GM12873 (cell line): ENCODE data around the gene SMIM32.

Experiments
- TF ChIP-seq, protein P1 (sequence below): IDR thresholded peaks from 2 replicates; pipeline ENCODE4 v1.5.1; 2012; ENCODE audit warnings: low read depth, mild to moderate bottlenecking, moderate library complexity, low read length, control low read depth; ENCODE audit not compliant: insufficient read depth; ENCODE audit errors: missing control alignments

The SMIM32 gene

DNA sequence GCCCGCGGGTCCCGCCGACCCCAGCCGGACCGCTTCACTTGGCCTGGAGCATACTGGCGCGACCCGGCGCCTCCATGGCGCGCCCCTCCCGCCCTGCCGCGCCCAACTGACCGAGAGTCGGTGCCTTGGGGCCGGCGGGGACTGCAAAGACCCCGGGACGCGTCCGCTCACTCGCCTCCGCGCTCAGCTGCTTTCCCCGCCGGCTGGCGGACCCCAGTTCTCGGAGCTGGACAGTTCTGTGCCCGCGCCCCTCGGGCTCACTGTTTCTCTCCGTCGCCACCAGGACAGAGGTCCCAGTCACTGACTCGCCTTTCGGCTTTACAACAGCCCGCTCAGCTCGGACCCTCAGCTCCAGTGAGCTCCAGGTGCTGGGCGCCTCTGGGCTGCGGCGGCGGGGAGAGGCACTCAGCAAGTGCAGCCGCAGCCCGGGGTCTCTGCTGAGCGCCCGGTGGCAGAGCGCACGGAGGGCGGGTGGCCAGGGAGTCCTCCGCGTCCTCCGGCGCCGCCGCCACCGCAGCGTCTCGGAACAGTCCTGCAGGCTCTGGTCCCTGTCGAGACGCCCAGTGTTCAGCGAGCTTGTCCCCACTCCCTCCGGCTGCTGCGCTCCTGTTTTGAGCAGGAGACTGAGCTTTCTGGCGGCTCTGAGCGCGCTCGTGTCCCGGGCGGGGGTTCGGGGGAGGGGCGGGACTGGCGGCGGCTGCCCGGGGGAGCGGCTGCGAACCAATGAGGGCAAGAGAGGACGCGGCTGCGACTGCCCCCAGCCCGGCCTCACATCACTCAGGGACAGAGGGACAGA is at the start of gene SMIM32:
SMIM32 (minus strand) TSS at position 637 of the 796 bp plus-strand sequence. CDS start 638 bp downstream, outside the sequence.
- TF ChIP-seq, protein P1, sequence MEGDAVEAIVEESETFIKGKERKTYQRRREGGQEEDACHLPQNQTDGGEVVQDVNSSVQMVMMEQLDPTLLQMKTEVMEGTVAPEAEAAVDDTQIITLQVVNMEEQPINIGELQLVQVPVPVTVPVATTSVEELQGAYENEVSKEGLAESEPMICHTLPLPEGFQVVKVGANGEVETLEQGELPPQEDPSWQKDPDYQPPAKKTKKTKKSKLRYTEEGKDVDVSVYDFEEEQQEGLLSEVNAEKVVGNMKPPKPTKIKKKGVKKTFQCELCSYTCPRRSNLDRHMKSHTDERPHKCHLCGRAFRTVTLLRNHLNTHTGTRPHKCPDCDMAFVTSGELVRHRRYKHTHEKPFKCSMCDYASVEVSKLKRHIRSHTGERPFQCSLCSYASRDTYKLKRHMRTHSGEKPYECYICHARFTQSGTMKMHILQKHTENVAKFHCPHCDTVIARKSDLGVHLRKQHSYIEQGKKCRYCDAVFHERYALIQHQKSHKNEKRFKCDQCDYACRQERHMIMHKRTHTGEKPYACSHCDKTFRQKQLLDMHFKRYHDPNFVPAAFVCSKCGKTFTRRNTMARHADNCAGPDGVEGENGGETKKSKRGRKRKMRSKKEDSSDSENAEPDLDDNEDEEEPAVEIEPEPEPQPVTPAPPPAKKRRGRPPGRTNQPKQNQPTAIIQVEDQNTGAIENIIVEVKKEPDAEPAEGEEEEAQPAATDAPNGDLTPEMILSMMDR = no peak

DNA sequence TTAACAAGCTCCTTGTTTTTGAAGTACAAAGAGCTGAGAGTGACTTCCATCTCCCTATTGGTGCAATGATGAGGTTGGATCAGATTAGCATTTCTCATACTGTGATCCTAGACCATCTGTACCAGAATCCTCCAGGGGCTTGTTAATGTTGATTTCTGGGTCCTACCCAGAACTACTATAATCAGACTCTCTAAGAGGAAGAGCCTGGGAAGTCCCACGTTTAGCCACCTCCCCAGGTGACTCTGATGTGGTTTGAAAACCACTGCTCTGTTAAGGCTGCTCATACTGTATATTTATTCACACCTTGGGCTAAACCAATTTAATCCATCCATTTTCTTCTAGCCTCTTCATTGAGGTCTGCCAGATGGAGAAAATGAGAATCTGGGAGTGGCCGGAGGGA is 49.6 kb upstream of the SMIM32 start:
- TF ChIP-seq, protein P1 = no peak

DNA sequence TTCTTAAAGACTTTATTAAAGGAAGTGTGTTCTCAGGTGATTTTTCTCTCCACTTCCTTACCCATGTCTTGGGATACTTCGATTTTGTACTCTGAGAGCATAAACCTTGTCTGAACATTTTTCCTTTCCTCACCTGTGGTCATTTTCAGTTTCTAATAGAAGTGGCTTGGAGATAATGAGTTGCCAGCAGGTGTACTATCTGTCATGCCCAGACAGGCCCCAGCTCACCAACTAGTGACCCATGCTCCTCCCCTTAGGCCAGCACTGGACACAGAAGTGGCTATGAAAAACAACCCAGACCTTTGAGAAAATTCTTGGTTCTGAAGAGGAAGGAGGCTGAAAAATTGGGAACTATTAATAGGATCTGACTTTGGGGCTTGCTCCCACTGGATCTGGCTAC is 49.2 kb upstream of the SMIM32 start:
- TF ChIP-seq, protein P1 = no peak

DNA sequence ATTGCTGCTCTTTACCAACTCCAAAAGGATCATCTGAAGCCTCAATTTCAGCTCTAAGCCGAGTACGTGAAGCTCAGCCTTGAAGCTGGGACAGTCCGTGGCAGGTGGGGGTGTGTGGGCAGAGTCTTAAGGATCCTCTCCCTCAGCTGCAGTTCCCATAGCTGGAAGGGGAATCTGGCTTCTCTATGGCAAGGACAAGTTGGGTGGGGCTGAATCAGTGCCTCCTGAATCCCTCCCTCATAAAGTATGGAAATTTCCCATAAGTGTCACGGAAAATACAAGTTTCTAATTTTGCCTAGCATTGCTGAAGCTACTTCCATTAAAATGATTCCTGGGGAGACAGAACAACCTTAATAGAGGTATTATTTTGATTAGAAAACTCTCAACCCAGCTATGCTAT is 47.9 kb upstream of the SMIM32 start:
- TF ChIP-seq, protein P1 = no peak

- TF ChIP-seq, protein P1 = no peak
Observed at GRCh38 chr5:136236479-136237083, 43.6 kb upstream of the SMIM32 start.

GRCh38 chr5:136235321-136235720 is 42.4 kb upstream of the SMIM32 start:
- TF ChIP-seq, protein P1 = no peak

DNA sequence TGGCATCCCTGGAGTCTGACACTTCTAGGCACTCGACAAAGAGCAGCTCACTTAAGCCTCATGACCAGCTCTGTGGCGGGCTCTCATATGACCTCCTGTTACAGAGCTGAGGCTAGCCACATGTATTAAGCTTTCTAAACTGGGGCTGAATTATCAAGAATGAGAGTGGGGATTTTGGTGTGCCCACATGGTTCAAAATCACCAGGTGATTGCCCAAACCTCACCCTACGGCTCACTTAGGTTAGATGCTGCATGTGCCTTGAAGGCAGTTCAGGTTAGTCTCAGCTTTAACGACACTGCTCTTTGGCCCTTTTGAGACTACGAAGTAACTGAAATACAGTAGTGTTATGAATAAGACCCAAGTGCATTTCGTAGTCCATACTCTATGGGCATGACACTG is 39.4 kb upstream of the SMIM32 start:
- TF ChIP-seq, protein P1 = no peak
